Right lobe of liver (tissue), 6 donors: ENCODE measurements around the gene CAMKMT. TPM values are rescaled to one million over a fixed set of nuclear protein-coding genes. Genes with fewer than 3 reads are reported as not detected.

ENCODE experiments used
- ATAC-seq, 4 donors: fragments of 200-7000 bp; cut with Tn5 transposase; one replicate each; pipeline ENCODE4 v1.9.1; 2020; ENCODE audit warnings: mild to moderate bottlenecking in 4 of 4, moderate library complexity in 4 of 4
- DNase-seq, 3 donors: peaks; one replicate each; pipeline ENCODE4 v3.0.0-alpha.2; 2020
- H3K27ac ChIP-seq, 3 donors: fragments of 200-600 bp; one replicate each; pipeline ENCODE4 v1.8.0; 2022
- H3K27me3 ChIP-seq, 2 donors: fragments of 200-600 bp; one replicate each; pipeline ENCODE4 v1.8.0; 2022
- H3K36me3 ChIP-seq, 4 donors: fragments of 200-600 bp; sonication (generic) in 1 of 4; one replicate each; pipeline versions ENCODE4 v1.5.1 to v1.8.0; 2017 to 2022; ENCODE audit warnings: control low read depth in 1 of 4
- H3K4me1 ChIP-seq, 4 donors: fragments of 200-600 bp; sonication (generic) in 1 of 4; one replicate each; pipeline versions ENCODE4 v1.5.1 to v1.8.0; 2017 to 2022; ENCODE audit warnings: control low read depth in 1 of 4
- H3K4me3 ChIP-seq, 3 donors: fragments of 200-600 bp; one replicate each; pipeline ENCODE4 v1.8.0; 2022
- H3K9me3 ChIP-seq, 4 donors: fragments of 200-600 bp; sonication (generic) in 1 of 4; one replicate each; pipeline versions ENCODE4 v1.5.1 to v1.8.0; 2017 to 2022; ENCODE audit warnings: control low read depth in 1 of 4
- POLR2A ChIP-seq: fragments of 450-650 bp; IDR thresholded peaks from one replicate; pipeline ENCODE4 v1.6.1; 2017; ENCODE audit warnings: antibody characterized with exemption, mild to moderate bottlenecking
- WGBS: methylation state at CpG from one replicate; pipeline ENCODE4 v1.1.6; 2018; ENCODE audit warnings: low coverage, low lambda C conversion rate; ENCODE audit not compliant: insufficient coverage; ENCODE audit errors: missing lambda C conversion rate; 5-methylcytosine and 5-hydroxymethylcytosine counted together
- intact Hi-C, 2 donors: fragments of 100-400 bp; cut with DNase I; formaldehyde crosslinking; loops; one replicate each; pipeline versions ENCODE4 v1.11.2 to v1.14.1; 2022
- total RNA-seq, 6 experiments: library from RNA; depleted of rRNA in 2 of 6; stranded (reverse); fragments of >200 nt in 2 of 6; fragmentation: NEBNext Ultra II Directional in 3 of 6; extraction: Animal tissue kit (Norgen Biotek cat#: 25700) in 3 of 6; gene quantifications; one replicate each; pipeline versions ENCODE4 v1.1.0 to v1.2.4, GENCODE V29; 2016 to 2023
- TF ChIP-seq, protein P1 (sequence below), 4 donors: fragments of 200-600 bp in 3 of 4; fragments of 450-650 bp in 1 of 4; IDR thresholded peaks; one replicate each; pipeline versions ENCODE4 v1.5.1 to v1.8.0; 2016 to 2022; ENCODE audit warnings: antibody characterized with exemption in 4 of 4, mild to moderate bottlenecking in 2 of 4
- donor health status: DM: no; HTN: yes; CAD: no.
- donor health status: DM: no; HTN: no; CAD: no.
- donor health status: DM: no; HTN: no; CAD: no.
- donor health status: DM: no; HTN: yes; CAD: no.
- donor health status: DM: no; HTN: yes; CAD: no.

Gene CAMKMT
- total RNA-seq, 6 experiments from 2014 or later: 2.0 to 7.4 (median 5.2) TPM

DNA sequence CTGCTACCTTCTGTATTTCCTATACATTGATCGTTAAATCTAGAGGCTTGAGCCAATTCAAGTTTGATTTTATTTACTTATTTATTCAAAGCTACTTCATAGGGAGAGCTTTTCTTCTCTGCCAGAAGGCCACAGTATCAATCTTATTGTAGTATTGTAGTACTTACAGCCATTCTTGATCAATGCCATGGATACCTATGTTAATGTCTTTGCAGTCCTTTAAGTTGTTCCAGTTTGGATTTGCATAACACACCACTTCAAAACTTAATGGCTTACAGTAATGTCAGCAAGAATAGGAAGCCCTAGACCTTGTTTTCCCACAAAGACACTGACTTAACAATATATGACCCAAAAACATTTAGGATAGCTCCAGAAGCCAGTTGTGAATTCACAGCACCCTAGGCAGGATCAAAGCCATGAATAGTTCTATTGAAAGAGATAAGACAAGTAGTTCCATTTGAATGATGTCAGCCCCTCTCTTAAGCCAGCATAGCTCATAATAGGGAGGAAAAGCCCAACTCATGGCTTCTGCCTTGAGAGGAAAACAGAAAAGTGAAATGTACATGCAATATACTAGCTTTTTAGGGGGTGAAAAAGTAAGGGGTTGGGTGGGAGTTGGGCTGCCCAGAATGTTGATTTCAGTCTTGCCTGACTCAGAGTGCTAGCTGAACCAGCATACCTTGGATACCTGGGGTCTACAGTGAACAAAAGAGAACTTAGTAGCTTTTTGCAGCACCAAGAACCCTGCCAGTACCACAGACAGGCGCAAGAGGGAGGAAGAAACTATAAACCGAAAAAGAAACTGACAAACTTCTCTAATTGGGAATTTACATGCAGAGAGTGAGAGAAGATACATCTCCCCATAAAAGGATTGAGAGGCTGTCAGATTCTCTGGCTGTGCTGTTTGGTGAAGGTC lies 101.4 kb downstream of the CAMKMT start:
- intact Hi-C loops: no loop called here
- Histone ChIP-seq H3K27me3 (no peaks in the 10 kb centered on the region), H3K4me1 (no peaks in the 10 kb centered on the region), H3K9me3 (no peaks in the 10 kb centered on the region), H3K36me3 (no peaks in the 10 kb centered on the region), H3K4me3 (no peak overlapping the region), H3K27ac (no peak overlapping the region)
- DNase-seq (no peak), ATAC-seq (no peak)
- 87% methylated on average over 3 of the region's 3 CpGs for WGBS
- TF ChIP-seq, protein P1, sequence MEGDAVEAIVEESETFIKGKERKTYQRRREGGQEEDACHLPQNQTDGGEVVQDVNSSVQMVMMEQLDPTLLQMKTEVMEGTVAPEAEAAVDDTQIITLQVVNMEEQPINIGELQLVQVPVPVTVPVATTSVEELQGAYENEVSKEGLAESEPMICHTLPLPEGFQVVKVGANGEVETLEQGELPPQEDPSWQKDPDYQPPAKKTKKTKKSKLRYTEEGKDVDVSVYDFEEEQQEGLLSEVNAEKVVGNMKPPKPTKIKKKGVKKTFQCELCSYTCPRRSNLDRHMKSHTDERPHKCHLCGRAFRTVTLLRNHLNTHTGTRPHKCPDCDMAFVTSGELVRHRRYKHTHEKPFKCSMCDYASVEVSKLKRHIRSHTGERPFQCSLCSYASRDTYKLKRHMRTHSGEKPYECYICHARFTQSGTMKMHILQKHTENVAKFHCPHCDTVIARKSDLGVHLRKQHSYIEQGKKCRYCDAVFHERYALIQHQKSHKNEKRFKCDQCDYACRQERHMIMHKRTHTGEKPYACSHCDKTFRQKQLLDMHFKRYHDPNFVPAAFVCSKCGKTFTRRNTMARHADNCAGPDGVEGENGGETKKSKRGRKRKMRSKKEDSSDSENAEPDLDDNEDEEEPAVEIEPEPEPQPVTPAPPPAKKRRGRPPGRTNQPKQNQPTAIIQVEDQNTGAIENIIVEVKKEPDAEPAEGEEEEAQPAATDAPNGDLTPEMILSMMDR (IDR thresholded peaks at IDR 0.05): no peak
- TF ChIP-seq POLR2A: no peak

DNA sequence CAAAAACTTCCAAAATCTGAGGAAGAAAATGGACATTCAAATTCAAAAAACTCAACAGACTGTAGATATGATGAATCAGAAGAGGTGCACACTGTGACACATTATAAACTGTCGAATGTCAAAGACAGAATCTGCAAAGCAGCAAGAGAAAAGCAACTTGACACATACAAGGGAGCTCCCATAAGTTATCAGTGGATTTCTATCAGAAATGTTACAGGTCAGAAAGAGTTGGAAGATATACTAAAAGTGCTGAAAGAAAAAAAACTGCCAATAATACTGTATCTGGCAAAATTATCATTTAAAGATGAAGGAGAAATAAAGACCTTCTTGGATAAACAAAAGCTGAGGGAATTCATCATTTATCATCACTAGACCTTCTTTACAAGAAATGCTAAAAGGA lies 102.7 kb downstream of the CAMKMT start:
- Histone ChIP-seq H3K27ac (no peak overlapping the region), H3K9me3 (no peaks in the 10 kb centered on the region), H3K36me3 (no peaks in the 10 kb centered on the region), H3K27me3 (no peaks in the 10 kb centered on the region), H3K4me1 (no peaks in the 10 kb centered on the region), H3K4me3 (no peak overlapping the region)
- no peak for ATAC-seq
- DNase-seq: no peak
- intact Hi-C loops: no loop called here
- TF ChIP-seq POLR2A: no peak
- TF ChIP-seq, protein P1 (IDR thresholded peaks at IDR 0.05): no peak
- WGBS: 100% methylated on average over 1 of the region's 1 CpG

DNA sequence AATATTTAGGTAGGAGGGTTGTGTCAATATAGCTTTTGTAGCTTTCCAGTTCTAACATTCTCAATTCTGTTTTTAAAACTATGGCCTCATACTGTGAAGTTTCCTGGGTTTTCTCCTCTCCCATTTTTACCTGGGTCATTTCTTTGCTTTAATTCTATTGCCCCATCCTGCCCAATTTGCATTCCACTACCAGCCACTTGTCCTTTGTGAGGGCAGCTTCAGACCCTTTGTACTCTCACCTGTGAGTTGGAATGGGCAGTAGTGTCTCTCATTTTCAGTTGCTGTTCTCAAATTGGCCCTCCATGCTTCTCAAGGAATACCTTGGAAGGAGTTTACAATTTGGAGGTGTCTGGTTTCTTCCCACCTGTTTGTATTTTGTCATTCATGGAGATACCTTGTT lies 108.4 kb downstream of the CAMKMT start:
- intact Hi-C loops: loop anchor here in 1 of 2 donors (10.0 kb wide), 1 partner anchor 485 kb away; no protein-coding TSS in a partner anchor
- Histone ChIP-seq H3K9me3 (no peaks in the 10 kb centered on the region), H3K4me1 (no peaks in the 10 kb centered on the region), H3K27ac (no peak overlapping the region), H3K36me3 (no peaks in the 10 kb centered on the region), H3K27me3 (no peaks in the 10 kb centered on the region), H3K4me3 (no peak overlapping the region)
- ATAC-seq (no peak), DNase-seq (no peak)
- TF ChIP-seq, protein P1 (IDR thresholded peaks at IDR 0.05): no peak
- no peak for TF ChIP-seq POLR2A

DNA sequence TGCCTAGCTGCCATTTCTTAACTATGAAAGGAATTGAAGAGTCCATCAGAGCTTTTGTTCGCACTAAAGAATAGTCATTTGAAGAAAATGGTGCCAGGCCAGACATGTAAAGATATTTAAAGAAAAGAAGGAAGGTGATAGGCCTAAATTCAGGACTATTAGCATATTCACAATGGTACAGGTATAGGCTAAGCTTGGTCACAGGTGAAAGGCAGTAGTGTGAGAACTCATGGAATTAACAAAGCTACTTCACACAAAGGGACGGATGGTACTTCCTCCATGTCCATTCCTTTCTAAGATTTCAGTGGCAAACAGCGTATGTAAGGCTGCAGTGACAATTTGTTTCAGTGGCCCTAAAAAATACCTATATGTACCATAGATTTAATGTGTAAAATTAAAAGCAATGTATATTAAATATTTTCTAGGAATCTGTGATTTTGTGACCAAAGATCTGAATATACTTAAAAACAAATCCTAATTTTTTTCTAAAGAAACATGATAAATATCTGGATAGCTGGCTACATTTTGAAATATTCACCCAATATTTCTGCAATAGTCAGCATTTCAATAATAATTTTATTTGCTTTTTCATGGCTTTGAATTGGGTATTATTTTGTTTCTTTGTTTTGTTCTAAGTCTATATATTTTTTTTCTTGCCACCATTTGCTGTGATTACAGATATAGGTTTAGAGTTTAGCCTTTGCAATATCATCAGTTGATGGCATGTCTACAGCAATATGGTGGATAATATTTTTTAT lies 116.1 kb downstream of the CAMKMT start:
- TF ChIP-seq, protein P1 (IDR thresholded peaks at IDR 0.05): no peak
- TF ChIP-seq POLR2A: no peak
- ATAC-seq: no peak

More for the DNA sequence above, 116.1 kb downstream of the CAMKMT start:
- no peaks in the 10 kb centered on the region for H3K36me3 ChIP-seq
- H3K4me1 ChIP-seq: peaks cover 0 to 5% (median 0%) of the 10 kb centered on the region in 4 donors
- no peak overlapping the region for H3K4me3 ChIP-seq
- H3K27me3 ChIP-seq: no peaks in the 10 kb centered on the region
- intact Hi-C loops: loop anchor here (5.0 to 10.0 kb wide), 3 partner anchors 86 to 477 kb away; no protein-coding TSS in a partner anchor
- H3K27ac ChIP-seq: no peak overlapping the region
- 82% methylated on average over 3 of the region's 3 CpGs for WGBS
- no peaks in the 10 kb centered on the region for H3K9me3 ChIP-seq
- DNase-seq: no peak
